ENCODE data around the gene ZC3H13.

DNA sequence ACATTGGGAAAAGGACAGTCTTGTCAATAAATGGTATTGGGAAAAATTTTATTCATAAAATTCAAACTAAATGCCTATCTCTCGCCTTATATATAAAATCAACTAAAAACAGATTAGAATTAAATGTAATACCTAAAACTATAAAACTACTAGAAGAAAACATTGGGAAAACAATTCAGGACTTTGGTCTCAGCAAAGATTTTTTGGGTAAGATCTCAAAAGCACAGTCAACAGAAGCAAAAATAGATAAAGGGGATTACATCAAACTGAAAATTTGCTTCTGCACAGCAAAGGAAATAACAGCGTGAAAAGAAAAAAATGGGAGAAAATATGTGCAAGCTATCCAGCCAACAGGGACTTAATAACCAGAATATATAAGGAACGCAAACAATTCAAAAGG is 24.3 kb upstream of the ZC3H13 start:
- no peak for TF ChIP-seq GATA3 (IDR thresholded peaks at IDR 0.05; ENCODE audit: low read depth, low read length)
- TF ChIP-seq GATA2 (IDR thresholded peaks at IDR 0.05; ENCODE audit: low read depth, low read length): no peak
